Panc1 (cell line): ENCODE data around the gene METTL21C.

Experiments used
- CTCF ChIP-seq: fragments of 450-650 bp; IDR thresholded peaks from 2 replicates; pipeline ENCODE4 v1.5.1; 2017; ENCODE audit warnings: mild to moderate bottlenecking
- POLR2AphosphoS5 ChIP-seq: IDR thresholded peaks from 2 replicates; pipeline ENCODE4 v1.6.1; 2012; ENCODE audit warnings: mild to moderate bottlenecking, low read depth, low read length, moderate library complexity
- REST ChIP-seq, 2 experiments: IDR thresholded peaks; 2 replicates each; pipeline ENCODE4 v1.6.1; 2011 to 2012; ENCODE audit warnings: low read depth in 2 of 2, control low read depth in 1 of 2, low read length in 1 of 2, mild to moderate bottlenecking in 1 of 2, moderate library complexity in 1 of 2; ENCODE audit not compliant: insufficient read depth in 1 of 2
- SIN3A ChIP-seq: IDR thresholded peaks from 2 replicates; pipeline ENCODE4 v1.6.1; 2012; ENCODE audit warnings: low read depth, mild to moderate bottlenecking, low read length, moderate library complexity, borderline replicate concordance; ENCODE audit not compliant: insufficient read depth
- TCF7L2 ChIP-seq: IDR thresholded peaks from 2 replicates; pipeline ENCODE4 v1.6.1; 2011; ENCODE audit warnings: mild to moderate bottlenecking, low read depth, low read length, inconsistent platforms

- TF ChIP-seq REST (IDR thresholded peaks at IDR 0.05; ENCODE audit: insufficient read depth in 1 of 2, low read depth in 2 of 2, low read length in 1 of 2) = no peak
- no peak for TF ChIP-seq CTCF
- TF ChIP-seq POLR2AphosphoS5 = no peak
- no peak for TF ChIP-seq SIN3A
- TF ChIP-seq TCF7L2 = no peak
Measured at GRCh38 chr13:102645701-102646100, 49.1 kb downstream of the METTL21C start.
